Heart right ventricle (tissue), 16 donors: ENCODE data around the gene VKORC1L1. TPM values are rescaled to one million over a fixed set of nuclear protein-coding genes. Genes with fewer than 3 reads are reported as not detected.
A peak's percentile ranks its signal among the peaks of the same experiment; 100 is the strongest.
"Not testable (repeated sequence)": the region's sequence is repeated elsewhere in the genome, so short reads cannot be mapped to it uniquely, and the experiment has no call there.

Experiments used
- ATAC-seq, 8 donors: fragments of 200-7000 bp; cut with Tn5 transposase; one replicate each; pipeline ENCODE4 v1.9.1; 2020; ENCODE audit warnings: mild to moderate bottlenecking in 8 of 8, moderate library complexity in 8 of 8, moderate number of reproducible peaks in 1 of 8
- DNase-seq, 2 donors: peaks; one replicate each; pipeline ENCODE4 v3.0.0-alpha.2; 2020
- H3K27ac ChIP-seq, 10 donors: fragments of 200-600 bp; sonication (generic) in 2 of 10; one replicate each; pipeline versions ENCODE4 v1.5.0 to v1.8.0; 2020 to 2022; ENCODE audit warnings: mild to moderate bottlenecking in 3 of 10
- H3K27me3 ChIP-seq, 7 donors: fragments of 200-600 bp; one replicate each; pipeline ENCODE4 v1.8.0; 2021 to 2022; ENCODE audit warnings: mild to moderate bottlenecking in 2 of 7
- H3K36me3 ChIP-seq, 9 donors: fragments of 200-600 bp; sonication (generic) in 1 of 9; one replicate each; pipeline versions ENCODE4 v1.5.0 to v1.8.0; 2020 to 2022; ENCODE audit warnings: mild to moderate bottlenecking in 2 of 9
- H3K4me1 ChIP-seq, 9 donors: fragments of 200-600 bp; sonication (generic) in 1 of 9; one replicate each; pipeline versions ENCODE4 v1.5.0 to v1.8.0; 2020 to 2022; ENCODE audit warnings: mild to moderate bottlenecking in 4 of 9
- H3K4me3 ChIP-seq, 10 donors: fragments of 200-600 bp; sonication (generic) in 2 of 10; one replicate each; pipeline versions ENCODE4 v1.5.0 to v1.8.0; 2020 to 2022; ENCODE audit warnings: mild to moderate bottlenecking in 7 of 10, moderate library complexity in 2 of 10
- H3K9me3 ChIP-seq, 11 donors: fragments of 200-600 bp in 10 of 11; sonication (generic) in 2 of 11; one replicate each; pipeline versions ENCODE4 v1.5.0 to v1.8.0; 2013 to 2022; ENCODE audit warnings: mild to moderate bottlenecking in 2 of 11, control low read depth in 1 of 11, moderate library complexity in 1 of 11
- CTCF ChIP-seq, 9 donors: fragments of 200-600 bp; sonication (generic) in 2 of 9; IDR thresholded peaks; one replicate each; pipeline versions ENCODE4 v1.5.0 to v1.8.0; 2021 to 2022; ENCODE audit warnings: antibody characterized with exemption in 9 of 9, mild to moderate bottlenecking in 5 of 9, moderate library complexity in 1 of 9
- WGBS, 2 donors: extraction: QIAGEN DNeasy Blood & Tissue Kit; methylation state at CpG; one replicate each; pipeline ENCODE4 v1.1.7; 2013; ENCODE audit warnings: inconsistent platforms in 1 of 2; 5-methylcytosine and 5-hydroxymethylcytosine counted together
- intact Hi-C, 10 donors: fragments of 100-400 bp; cut with DNase I; formaldehyde crosslinking; loops; one replicate each; pipeline versions ENCODE4 v1.11.1 to v1.14.2; 2022
- polyA plus RNA-seq, 2 donors: library from polyadenylated mRNA; stranded (reverse); fragments of 200-250 nt; gene quantifications; one replicate each; pipeline ENCODE4 v1.2.3, GENCODE V29; 2013
- total RNA-seq, 10 donors: library from RNA; stranded (reverse); fragmentation: NEBNext Ultra II Directional in 3 of 10; extraction: Animal tissue kit (Norgen Biotek cat#: 25700) in 3 of 10; gene quantifications; one replicate each; pipeline versions ENCODE4 v1.2.1 to v1.2.4, GENCODE V29; 2021 to 2023
- donor health status: Arrhythmogenic right ventricular cardiomyopathy.
- donor health status: ischemic (EF 13 %, LVEDD 7.1; RV severe dilation, severe dysfunction).
- donor health status: healthy with polysubstance abuse.
- donor health status: DM: no; HTN: yes; CAD: no.
- donor health status: DM: no; HTN: no; CAD: no.
- donor health status: ischemic (EF 25% LVEDD 6.9; RV normal size, moderate dysfunction).
- donor health status: ischemic (EF 25% LVEDD 5.7; RV mildly dilated, moderate dysfunction).
- donor health status: healthy.
- donor health status: DM: yes; HTN: yes; CAD: no.
- donor health status: Ischemic cardiomyopathy.
- donor health status: ischemic (EF 35%, LVEDD 5.7; RV mildly dilated, moderate dysfunction).
- donor health status: nonischemic (EF 11% LVEDD 7.7; RV severe dilation, severe dysfunction).
- donor health status: DM: yes; HTN: yes; CAD: no.
- donor health status: PGD.
- donor health status: ischemic (EF 29% LVEDD 5.4; RV normal size, mild dysfunction).
- donor health status: nonischemic (EF 23%, LVEDD 6.1; RV moderate dilation, normal function).

VKORC1L1 gene
- total and polyA plus RNA-seq, 12 donors = 4.4 to 23.8 (median 17.0) TPM

GRCh38 chr7:65938336-65938895, 65.5 kb downstream of the VKORC1L1 start:
- no peak for ATAC-seq
- Histone ChIP-seq H3K9me3 (peaks cover 0 to 15% (median 0%) of the 10 kb centered on the region in 11 donors), H3K27ac (no peak overlapping the region), H3K27me3 (no peaks in the 10 kb centered on the region), H3K4me1 (no peaks in the 10 kb centered on the region), H3K4me3 (no peak overlapping the region), H3K36me3 (peaks cover 0 to 4% (median 0%) of the 10 kb centered on the region in 9 donors)
- TF ChIP-seq CTCF (IDR thresholded peaks at IDR 0.05) = no peak
- no peak for DNase-seq
- 93 to 96% methylated on average over 7 of the region's 7 CpGs for WGBS, 2 donors
- intact Hi-C loops = loop anchor here in 1 of 10 donors (10.0 kb wide), 1 partner anchor 64 kb away; the partner anchor contains the start of gene VKORC1L1

- H3K4me1 ChIP-seq, DNase-seq, ATAC-seq, H3K27ac ChIP-seq, H3K36me3 ChIP-seq, intact Hi-C loops, H3K9me3 ChIP-seq, H3K4me3 ChIP-seq, H3K27me3 ChIP-seq: not testable (repeated sequence)
- WGBS, 2 donors = 78% methylated on average over 1 of the region's 5 CpGs
Measured at GRCh38 chr7:65945787-65946186, 72.9 kb downstream of the VKORC1L1 start.

- Histone ChIP-seq H3K27me3 (no peaks in the 10 kb centered on the region), H3K4me3 (no peak overlapping the region), H3K9me3 (no peaks in the 10 kb centered on the region), H3K4me1 (peaks cover 0 to 3% (median 0%) of the 10 kb centered on the region in 9 donors), H3K36me3 (no peaks in the 10 kb centered on the region), H3K27ac (no peak overlapping the region)
- no peak for DNase-seq
- TF ChIP-seq CTCF (IDR thresholded peaks at IDR 0.05) = no peak
- intact Hi-C loops = no loop called here
- 65 to 71% methylated on average over 4 of the region's 4 CpGs for WGBS, 2 donors
- ATAC-seq = peak in 1 of 8 donors; percentile 44
Measured at GRCh38 chr7:65946904-65947303, 74.0 kb downstream of the VKORC1L1 start.

- H3K9me3 ChIP-seq = no peaks in the 10 kb centered on the region
- intact Hi-C loops = no loop called here
- WGBS, 2 donors = 91 to 93% methylated on average over 9 of the region's 9 CpGs
- peaks cover 0 to 1% (median 0%) of the 10 kb centered on the region in 9 donors for H3K4me1 ChIP-seq
- H3K36me3 ChIP-seq = peaks cover 0 to 38% (median 3%) of the 10 kb centered on the region in 9 donors
- no peak overlapping the region for H3K4me3 ChIP-seq
- no peak for ATAC-seq
- no peaks in the 10 kb centered on the region for H3K27me3 ChIP-seq
- no peak for DNase-seq
- H3K27ac ChIP-seq = no peak overlapping the region
- TF ChIP-seq CTCF (IDR thresholded peaks at IDR 0.05) = no peak
Measured at GRCh38 chr7:65951837-65952578, 79.1 kb downstream of the VKORC1L1 start.
